Measurements from ENCODE around the gene TSPAN1.

The TSPAN1 gene

GRCh38 chr1:46188295-46189030 is 13.6 kb downstream of the TSPAN1 start:
- no peak for DNase-seq

- DNase-seq = no peak
These were observed 15.7 kb downstream of the TSPAN1 start for GRCh38 chr1:46190539-46190938.

GRCh38 chr1:46191033-46191701 is 16.3 kb downstream of the TSPAN1 start:
- DNase-seq = no peak

- no peak for DNase-seq
These were observed 17.3 kb downstream of the TSPAN1 start for GRCh38 chr1:46192171-46192570.

- DNase-seq = no peak
These were observed 18.4 kb downstream of the TSPAN1 start for GRCh38 chr1:46193285-46193684.

GRCh38 chr1:46193984-46194570 is 19.2 kb downstream of the TSPAN1 start:
- no peak for DNase-seq

- DNase-seq = no peak
These were observed 19.8 kb downstream of the TSPAN1 start for GRCh38 chr1:46194641-46195193.

GRCh38 chr1:46196609-46197008 is 21.7 kb downstream of the TSPAN1 start:
- no peak for DNase-seq

- DNase-seq = no peak
These were observed 22.7 kb downstream of the TSPAN1 start for GRCh38 chr1:46197560-46197963.

- peak; percentile 47 to 89 for DNase-seq
These were observed 23.3 kb downstream of the TSPAN1 start, which contains the start of gene POMGNT1 for GRCh38 chr1:46197964-46198811. Gene POMGNT1 (minus strand): TSS chr1:46198434. CDS start chr1:46197821, 613 bp downstream.

GRCh38 chr1:46199233-46199749 is 24.4 kb downstream of the TSPAN1 start:
- DNase-seq = no peak

GRCh38 chr1:46203738-46204405 is 29.0 kb downstream of the TSPAN1 start:
- no peak for DNase-seq

GRCh38 chr1:46204406-46204742 is 29.5 kb downstream of the TSPAN1 start:
- DNase-seq = no peak

GRCh38 chr1:46205141-46205540 is 30.3 kb downstream of the TSPAN1 start:
- DNase-seq = no peak

GRCh38 chr1:46205791-46206190 is 30.9 kb downstream of the TSPAN1 start:
- no peak for DNase-seq

- no peak for DNase-seq
These were observed 31.5 kb downstream of the TSPAN1 start for GRCh38 chr1:46206399-46206798.

- no peak for DNase-seq
These were observed 35.7 kb downstream of the TSPAN1 start for GRCh38 chr1:46210561-46210960.

GRCh38 chr1:46211051-46211450 is 36.2 kb downstream of the TSPAN1 start:
- DNase-seq = no peak

- DNase-seq = no peak
These were observed 40.6 kb downstream of the TSPAN1 start for GRCh38 chr1:46215504-46215903.

- peak; percentile 31 to 41 for DNase-seq
These were observed 43.6 kb downstream of the TSPAN1 start for GRCh38 chr1:46218443-46218842.

GRCh38 chr1:46219551-46220520 is 44.9 kb downstream of the TSPAN1 start:
- DNase-seq = no peak
